LNCaP clone FGC (cell line): Measurements from ENCODE around the gene ETV2.

ENCODE experiments used
- DNase-seq: peaks from one replicate; pipeline ENCODE4 v3.0.0-alpha.2; 2011; ENCODE audit warnings: low read depth
- H3K4me3 ChIP-seq: 2 replicates; pipeline ENCODE4 v1.5.1; 2011; ENCODE audit warnings: mild to moderate bottlenecking, low read depth, low read length, control low read depth
- CTCF ChIP-seq: IDR thresholded peaks from 2 replicates; pipeline ENCODE4 v1.5.1; 2012; ENCODE audit warnings: mild to moderate bottlenecking; ENCODE audit not compliant: control insufficient read depth, insufficient read depth; ENCODE audit errors: extremely low read depth

Gene ETV2

GRCh38 chr19:35615036-35615435 is 26.5 kb upstream of the ETV2 start:
- H3K4me3 ChIP-seq = no peak overlapping the region
- no peak for DNase-seq
- TF ChIP-seq CTCF = no peak

GRCh38 chr19:35618857-35619256 is 22.7 kb upstream of the ETV2 start:
- no peak for DNase-seq

GRCh38 chr19:35619290-35619923 is 22.1 kb upstream of the ETV2 start:
- no peak for DNase-seq
- no peak for TF ChIP-seq CTCF
- no peak overlapping the region for H3K4me3 ChIP-seq

More at GRCh38 chr19:35618857-35619256, 22.7 kb upstream of the ETV2 start:
- TF ChIP-seq CTCF = no peak
- H3K4me3 ChIP-seq = no peak overlapping the region

GRCh38 chr19:35620001-35620400 is 21.5 kb upstream of the ETV2 start:
- no peak for TF ChIP-seq CTCF
- no peak for DNase-seq
- H3K4me3 ChIP-seq = no peak overlapping the region

- no peak for DNase-seq
- H3K4me3 ChIP-seq = no peak overlapping the region
- TF ChIP-seq CTCF = no peak
These were observed 19.8 kb upstream of the ETV2 start for GRCh38 chr19:35621708-35622107.

- no peak for DNase-seq
- no peak for TF ChIP-seq CTCF
- no peak overlapping the region for H3K4me3 ChIP-seq
These were observed 18.8 kb upstream of the ETV2 start for GRCh38 chr19:35622750-35623149.
